ENCODE measurements around the gene SPINK5.

SPINK5 gene

GRCh38 chr5:148186248-148187003 is 122.6 kb downstream of the SPINK5 start:
- Mint-ChIP-seq H3K4me3 (no peak overlapping the region), H3K4me1 (no peaks in the 10 kb centered on the region)
- TF ChIP-seq CTCF (IDR thresholded peaks at IDR 0.05): no peak

More at GRCh38 chr5:148186248-148187003, 122.6 kb downstream of the SPINK5 start:
- no peaks in the 10 kb centered on the region for H3K27me3 Mint-ChIP-seq (ENCODE audit: low read depth, poor library complexity)
- H3K36me3 Mint-ChIP-seq (ENCODE audit: low read depth): no peaks in the 10 kb centered on the region
- DNase-seq: no peak
- H3K9me3 Mint-ChIP-seq: no peaks in the 10 kb centered on the region
- no peak overlapping the region for H3K27ac Mint-ChIP-seq
